Neural crest cell (in vitro differentiated cells): Measurements from ENCODE around the gene SPRR2E. TPM values are rescaled to one million over a fixed set of nuclear protein-coding genes. Genes with fewer than 3 reads are reported as not detected.
"Not testable (repeated sequence)": the region's sequence is repeated elsewhere in the genome, so short reads cannot be mapped to it uniquely, and the experiment has no call there.

Experiments
- DNase-seq: peaks from one replicate; pipeline ENCODE4 v3.0.0; 2021; ENCODE audit warnings: low read depth, mixed read lengths, low spot score
- H3K27ac Mint-ChIP-seq: one replicate; pipeline ENCODE4 v1.8.0; 2021; ENCODE audit warnings: mild to moderate bottlenecking, mixed read lengths; ENCODE audit not compliant: unreplicated experiment
- H3K27me3 Mint-ChIP-seq: 2 replicates; pipeline ENCODE4 v1.8.0; 2021; ENCODE audit warnings: low read depth, mild to moderate bottlenecking, mixed read lengths
- H3K36me3 Mint-ChIP-seq: 2 replicates; pipeline ENCODE4 v1.8.0; 2021; ENCODE audit warnings: low read depth, mild to moderate bottlenecking, mixed read lengths
- H3K4me1 Mint-ChIP-seq: 2 replicates; pipeline ENCODE4 v1.8.0; 2021; ENCODE audit warnings: mixed read lengths
- H3K4me3 Mint-ChIP-seq: one replicate; pipeline ENCODE4 v1.8.0; 2021; ENCODE audit warnings: mild to moderate bottlenecking, mixed read lengths
- H3K9me3 Mint-ChIP-seq: 2 replicates; pipeline ENCODE4 v1.8.0; 2021; ENCODE audit warnings: mixed read lengths
- CTCF ChIP-seq: fragments of 200-600 bp; sonication (generic); conservative IDR thresholded peaks from 2 replicates; pipeline ENCODE4 v1.5.0; 2021; ENCODE audit warnings: antibody characterized with exemption, mild to moderate bottlenecking
- total RNA-seq: library from RNA; stranded (reverse); gene quantifications from 2 replicates; pipeline ENCODE4 v1.2.1, GENCODE V29; 2021

SPRR2E gene
- total RNA-seq, 1 donor from 2014 or later = not detected

DNA sequence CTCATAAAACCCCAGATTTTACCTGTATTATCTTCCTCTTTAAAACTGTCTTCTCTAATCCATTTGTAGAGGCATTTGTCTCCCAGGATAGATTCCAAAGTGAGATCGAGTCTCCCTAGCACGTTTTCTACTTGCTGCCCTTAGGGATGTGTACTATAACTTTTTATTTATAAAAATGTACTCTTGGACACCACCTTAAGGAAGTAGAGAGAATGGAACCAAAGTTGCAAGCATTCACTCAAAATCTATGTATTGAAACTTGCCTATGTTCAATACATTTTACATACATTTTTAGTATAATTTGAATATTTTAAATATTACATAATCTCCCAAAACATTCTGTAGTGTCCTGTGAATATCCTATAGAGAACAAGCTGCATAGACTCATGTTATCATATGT, 36.2 kb downstream of the SPRR2E start:
- H3K4me3 Mint-ChIP-seq = no peak overlapping the region
- H3K27me3 Mint-ChIP-seq = peaks cover 58% of the 10 kb centered on the region
- no peaks in the 10 kb centered on the region for H3K4me1 Mint-ChIP-seq
- TF ChIP-seq CTCF = no peak
- no peaks in the 10 kb centered on the region for H3K36me3 Mint-ChIP-seq
- no peak for DNase-seq
- no peaks in the 10 kb centered on the region for H3K9me3 Mint-ChIP-seq
- no peak overlapping the region for H3K27ac Mint-ChIP-seq

- no peaks in the 10 kb centered on the region for H3K36me3 Mint-ChIP-seq
- no peak within 1 kb of the TSS for H3K4me3 Mint-ChIP-seq
- TF ChIP-seq CTCF = no peak
- no peaks in the 10 kb centered on the region for H3K4me1 Mint-ChIP-seq
- peaks cover 3% of the 10 kb centered on the region for H3K9me3 Mint-ChIP-seq
- no peak for DNase-seq
- peaks cover 62% of the 10 kb centered on the region for H3K27me3 Mint-ChIP-seq
- H3K27ac Mint-ChIP-seq = no peak within 1 kb of the TSS
Observed at GRCh38 chr1:153057375-153057774, 37.0 kb downstream of the SPRR2E start, which contains the start of gene SPRR2A. SPRR2A (minus strand) TSS chr1:153057512; CDS start chr1:153056735, 777 bp downstream.

GRCh38 chr1:153056111-153056510, 38.2 kb downstream of the SPRR2E start:
- not testable (repeated sequence) for H3K4me1 Mint-ChIP-seq, H3K27ac Mint-ChIP-seq, H3K9me3 Mint-ChIP-seq, H3K4me3 Mint-ChIP-seq, H3K36me3 Mint-ChIP-seq, DNase-seq
- H3K27me3 Mint-ChIP-seq = peaks cover 59% of the 10 kb centered on the region

- no peak for DNase-seq
- no peak for TF ChIP-seq CTCF
- H3K27ac Mint-ChIP-seq = no peak overlapping the region
- H3K9me3 Mint-ChIP-seq = peaks cover 3% of the 10 kb centered on the region
- H3K4me1 Mint-ChIP-seq = no peaks in the 10 kb centered on the region
- H3K36me3 Mint-ChIP-seq = no peaks in the 10 kb centered on the region
- H3K4me3 Mint-ChIP-seq = no peak overlapping the region
- H3K27me3 Mint-ChIP-seq = peaks cover 29% of the 10 kb centered on the region
Observed at GRCh38 chr1:153049211-153049610, 45.1 kb downstream of the SPRR2E start.

Other genes with a start within 250 kb of the SPRR2E start
- gene LCE7A, start 234.5 kb downstream of the SPRR2E start, total RNA-seq = not detected in 2 replicates
- not detected in 2 replicates for gene SMCP, start 216.2 kb downstream of the SPRR2E start, total RNA-seq
- gene IVL, start 186.0 kb downstream of the SPRR2E start, total RNA-seq = not detected in 2 replicates
- gene SPRR5, start 147.3 kb downstream of the SPRR2E start, total RNA-seq = not detected in 2 replicates
- gene SPRR4, start 123.9 kb downstream of the SPRR2E start, total RNA-seq = not detected in 2 replicates
- gene SPRR1A, start 110.4 kb downstream of the SPRR2E start, total RNA-seq = not detected in 2 replicates
- gene SPRR3, start 92.8 kb downstream of the SPRR2E start, total RNA-seq = not detected in 2 replicates
- not detected in 2 replicates for gene SPRR1B, start 63.3 kb downstream of the SPRR2E start, total RNA-seq
- not detected in 2 replicates for gene SPRR2D, start 53.4 kb downstream of the SPRR2E start, total RNA-seq
- not detected in 2 replicates for gene SPRR2A, start 37.0 kb downstream of the SPRR2E start, total RNA-seq
- gene SPRR2B, start 22.9 kb downstream of the SPRR2E start, total RNA-seq = not detected in 2 replicates
- gene SPRR2F, start 19.0 kb upstream of the SPRR2E start, total RNA-seq = not detected in 2 replicates
- not detected in 2 replicates for gene SPRR2G, start 56.4 kb upstream of the SPRR2E start, total RNA-seq
- gene LELP1, start 108.9 kb upstream of the SPRR2E start, total RNA-seq = not detected in 2 replicates
- not detected in 2 replicates for gene PRR9, start 123.1 kb upstream of the SPRR2E start, total RNA-seq
- gene LORICRIN, start 165.2 kb upstream of the SPRR2E start, total RNA-seq = not detected in 2 replicates
- gene PGLYRP3, start 218.4 kb upstream of the SPRR2E start, total RNA-seq = not detected in 2 replicates